Measurements from ENCODE around the gene HECTD1.

- TF ChIP-seq CTCF (IDR thresholded peaks at IDR 0.05) (no peak), EP300 (IDR thresholded peaks at IDR 0.05) (no peak)
Measured at GRCh38 chr14:31172084-31172483, 35.5 kb downstream of the HECTD1 start.

Measured in stomach (tissue), 4 donors.